ENCODE data around the gene GARIN5B. TPM values are rescaled to one million over a fixed set of nuclear protein-coding genes. Genes with fewer than 3 reads are reported as not detected.

GARIN5B gene
- total RNA-seq, 1 experiment from 2014 or later, result not detected

DNA sequence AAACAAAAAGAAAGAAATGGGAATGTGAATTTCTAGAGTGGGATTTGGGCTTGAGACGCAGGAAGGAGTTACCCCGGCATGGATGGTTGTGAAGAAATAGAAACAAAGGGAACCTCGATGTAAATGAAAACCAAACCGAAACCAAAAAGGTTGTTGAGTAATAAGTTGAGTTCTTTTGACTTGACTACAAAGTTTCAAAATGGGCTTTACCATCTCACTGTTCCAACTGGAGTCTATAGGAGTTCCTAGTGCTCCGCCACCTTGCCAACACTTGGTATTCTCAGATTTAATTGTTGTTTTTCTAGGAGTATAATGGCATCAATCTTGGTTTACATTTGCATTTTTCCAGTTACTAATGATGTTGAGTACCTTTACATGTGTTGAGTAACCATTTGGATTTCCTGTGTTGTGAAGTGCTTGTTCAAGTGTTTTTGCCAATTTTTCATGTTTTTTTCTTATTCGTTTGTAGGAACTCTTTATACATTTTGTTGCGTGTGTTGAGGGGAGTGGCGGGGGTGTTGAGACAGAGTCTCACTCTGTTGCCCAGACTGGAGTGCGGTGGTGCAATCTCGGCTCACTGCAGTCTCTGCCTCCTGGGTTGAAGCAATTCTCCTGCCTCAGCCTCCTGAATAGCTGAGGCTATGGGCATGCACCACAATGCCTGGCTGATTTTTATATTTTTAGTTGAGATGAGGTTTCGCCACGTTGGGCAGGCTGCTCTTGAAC lies 35.3 kb upstream of the GARIN5B start:
- no peak overlapping the region for H3K27ac Mint-ChIP-seq (ENCODE audit: low read depth, unreplicated experiment)
- DNase-seq (ENCODE audit: unreplicated experiment), result no peak
- POLR2A ChIA-PET, result interaction anchor here (0.7 to 2.7 kb wide), 6 partner anchors 9 to 280 kb away, joined by 3 to 8 read pairs (median 6); partner anchors contain the start of genes TMEM238 and UBE2S

DNA sequence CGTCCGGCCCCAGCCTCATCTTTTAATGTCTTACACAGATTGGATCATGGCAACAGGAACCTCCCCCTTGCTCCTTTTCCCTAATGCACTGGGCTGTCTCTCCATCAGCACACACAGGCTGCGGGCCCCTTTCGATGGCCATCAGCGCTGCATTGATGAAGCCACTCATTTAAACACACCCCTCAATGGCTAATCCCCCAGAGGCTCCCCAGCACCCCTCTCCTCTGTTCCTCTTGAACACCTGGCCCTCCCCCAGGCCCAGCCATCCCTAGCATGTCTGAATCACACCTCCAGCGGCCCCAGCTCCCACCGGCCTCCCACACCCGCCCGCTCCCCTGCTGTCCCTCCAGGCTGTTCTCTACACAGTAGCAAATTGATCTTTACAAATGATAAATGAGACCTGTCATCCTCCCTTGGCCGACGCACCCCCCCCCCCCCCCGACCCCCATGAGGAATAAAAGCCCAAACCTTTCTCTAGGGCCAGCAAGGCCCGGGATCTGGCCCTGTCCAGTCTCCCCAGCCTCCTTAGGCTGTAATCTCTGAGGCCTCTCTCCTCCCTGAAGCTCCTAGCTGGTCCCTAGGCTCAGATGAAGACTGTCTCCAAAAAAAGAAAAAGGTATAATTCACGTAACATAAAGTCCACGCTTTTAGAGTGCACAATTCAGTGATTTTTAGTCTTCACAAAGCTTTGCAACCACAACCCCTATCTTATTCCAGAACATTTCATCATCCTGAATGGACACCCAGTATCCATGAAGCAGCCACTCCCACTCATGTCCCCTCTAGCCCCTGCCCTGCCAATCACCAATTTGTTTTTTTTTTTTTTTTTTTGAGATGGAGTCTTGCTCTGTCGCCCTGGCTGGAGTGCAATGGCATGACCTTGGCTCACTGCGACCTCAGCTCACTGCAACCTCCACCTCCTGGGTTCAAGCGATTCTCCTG lies 30.0 kb upstream of the GARIN5B start:
- TF ChIP-seq, protein P1, sequence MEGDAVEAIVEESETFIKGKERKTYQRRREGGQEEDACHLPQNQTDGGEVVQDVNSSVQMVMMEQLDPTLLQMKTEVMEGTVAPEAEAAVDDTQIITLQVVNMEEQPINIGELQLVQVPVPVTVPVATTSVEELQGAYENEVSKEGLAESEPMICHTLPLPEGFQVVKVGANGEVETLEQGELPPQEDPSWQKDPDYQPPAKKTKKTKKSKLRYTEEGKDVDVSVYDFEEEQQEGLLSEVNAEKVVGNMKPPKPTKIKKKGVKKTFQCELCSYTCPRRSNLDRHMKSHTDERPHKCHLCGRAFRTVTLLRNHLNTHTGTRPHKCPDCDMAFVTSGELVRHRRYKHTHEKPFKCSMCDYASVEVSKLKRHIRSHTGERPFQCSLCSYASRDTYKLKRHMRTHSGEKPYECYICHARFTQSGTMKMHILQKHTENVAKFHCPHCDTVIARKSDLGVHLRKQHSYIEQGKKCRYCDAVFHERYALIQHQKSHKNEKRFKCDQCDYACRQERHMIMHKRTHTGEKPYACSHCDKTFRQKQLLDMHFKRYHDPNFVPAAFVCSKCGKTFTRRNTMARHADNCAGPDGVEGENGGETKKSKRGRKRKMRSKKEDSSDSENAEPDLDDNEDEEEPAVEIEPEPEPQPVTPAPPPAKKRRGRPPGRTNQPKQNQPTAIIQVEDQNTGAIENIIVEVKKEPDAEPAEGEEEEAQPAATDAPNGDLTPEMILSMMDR (IDR thresholded peaks at IDR 0.05; ENCODE audit: unreplicated experiment), result no peak
- ChIA-PET POLR2A (interaction anchor here (0.6 to 7.2 kb wide), 8 partner anchors 14 to 258 kb away, joined by 3 to 57 read pairs (median 3); partner anchors contain the start of genes PPP6R1 and UBE2S), CTCF (interaction anchor here (0.6 to 2.2 kb wide), 5 partner anchors 91 to 503 kb away, joined by 3 to 8 read pairs (median 4); no protein-coding TSS in a partner anchor)
- Mint-ChIP-seq H3K9me3 (ENCODE audit: unreplicated experiment) (no peaks in the 10 kb centered on the region), H3K27me3 (ENCODE audit: insufficient read depth, unreplicated experiment) (no peaks in the 10 kb centered on the region), H3K36me3 (ENCODE audit: insufficient read depth, unreplicated experiment) (peaks cover 46% of the 10 kb centered on the region), H3K27ac (ENCODE audit: low read depth, unreplicated experiment) (no peak overlapping the region), H3K4me1 (ENCODE audit: insufficient read depth, unreplicated experiment) (peaks cover 21% of the 10 kb centered on the region), H3K4me3 (ENCODE audit: unreplicated experiment) (no peak overlapping the region)
- BruUV-seq (replicated peaks), result no TSS peak
- DNase-seq (ENCODE audit: unreplicated experiment), result no peak
- intact Hi-C loops (cut with micrococcal nuclease), result no loop called here

More for the DNA sequence above, 35.3 kb upstream of the GARIN5B start:
- Mint-ChIP-seq H3K27me3 (ENCODE audit: insufficient read depth, unreplicated experiment) (no peaks in the 10 kb centered on the region), H3K36me3 (ENCODE audit: insufficient read depth, unreplicated experiment) (peaks cover 19% of the 10 kb centered on the region), H3K9me3 (ENCODE audit: unreplicated experiment) (no peaks in the 10 kb centered on the region), H3K4me3 (ENCODE audit: unreplicated experiment) (no peak overlapping the region), H3K4me1 (ENCODE audit: insufficient read depth, unreplicated experiment) (peaks cover 4% of the 10 kb centered on the region)
- BruUV-seq (replicated peaks), result no TSS peak
- TF ChIP-seq, protein P1 (IDR thresholded peaks at IDR 0.05; ENCODE audit: unreplicated experiment), result no peak
- CTCF ChIA-PET, result interaction anchor here (1.3 kb wide), 1 partner anchor 55 kb away, joined by 4 read pairs; no protein-coding TSS in a partner anchor
- intact Hi-C loops (cut with micrococcal nuclease), result no loop called here

DNA sequence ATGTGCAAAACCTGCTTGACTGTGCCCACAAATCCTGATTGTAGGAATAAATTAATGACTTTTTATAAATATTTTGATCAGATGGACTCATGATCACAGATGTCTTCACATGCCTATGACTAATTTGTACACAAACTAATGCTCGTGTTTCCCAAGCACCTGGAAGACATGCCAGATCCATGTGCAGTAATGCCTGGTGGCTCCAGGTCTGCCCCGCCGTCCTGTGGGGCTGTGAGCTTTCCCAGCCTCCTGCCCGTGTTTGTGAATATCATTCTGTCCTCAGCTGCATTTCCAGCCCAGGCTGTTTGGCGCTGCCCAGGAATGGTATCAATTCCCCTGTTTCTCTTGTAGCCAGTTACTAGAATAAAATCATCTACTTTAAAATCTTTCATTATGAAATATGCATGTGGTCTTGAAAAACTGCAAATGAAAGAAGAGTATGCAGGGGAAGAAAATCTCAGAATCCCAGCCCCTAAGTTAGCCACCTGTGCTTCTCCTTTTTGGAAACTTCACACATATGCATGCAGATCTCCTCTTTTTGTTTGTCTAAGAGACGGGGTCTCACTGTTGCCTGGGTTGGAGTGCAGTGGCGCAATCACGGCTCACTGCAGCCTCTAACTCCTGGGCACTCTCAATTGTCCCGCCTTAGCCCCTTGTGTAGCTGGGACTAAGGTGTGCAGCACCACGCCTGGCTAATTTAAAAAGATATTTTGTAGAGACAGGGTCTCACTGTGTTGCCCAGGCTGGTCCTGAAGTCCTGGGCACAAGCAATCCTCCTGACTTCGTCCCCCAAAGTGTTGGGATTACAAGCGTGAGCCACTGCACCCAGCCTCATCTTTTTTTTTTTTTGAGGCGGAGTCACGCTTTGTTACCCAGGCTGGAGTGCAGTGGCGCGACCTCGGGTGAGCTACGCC lies 28.9 kb upstream of the GARIN5B start:
- ChIA-PET CTCF (interaction anchor here (0.6 to 3.2 kb wide), 4 partner anchors 26 to 221 kb away, joined by 3 to 21 read pairs (median 4); no protein-coding TSS in a partner anchor), POLR2A (interaction anchor here (0.9 to 7.2 kb wide), 5 partner anchors 8 to 256 kb away, joined by 3 to 57 read pairs (median 3); partner anchors contain the start of genes UBE2S and ZNF579)
- peaks cover 57% of the 10 kb centered on the region for H3K36me3 Mint-ChIP-seq (ENCODE audit: insufficient read depth, unreplicated experiment)
- H3K4me1 Mint-ChIP-seq (ENCODE audit: insufficient read depth, unreplicated experiment), result peaks cover 21% of the 10 kb centered on the region
- intact Hi-C loops (cut with micrococcal nuclease), result no loop called here
- TF ChIP-seq, protein P1 (IDR thresholded peaks at IDR 0.05; ENCODE audit: unreplicated experiment), result no peak
- H3K27me3 Mint-ChIP-seq (ENCODE audit: insufficient read depth, unreplicated experiment), result no peaks in the 10 kb centered on the region
- BruUV-seq (replicated peaks), result no TSS peak
- H3K9me3 Mint-ChIP-seq (ENCODE audit: unreplicated experiment), result no peaks in the 10 kb centered on the region
- DNase-seq (ENCODE audit: unreplicated experiment), result peak; percentile 74
- H3K4me3 Mint-ChIP-seq (ENCODE audit: unreplicated experiment), result no peak overlapping the region
- no peak overlapping the region for H3K27ac Mint-ChIP-seq (ENCODE audit: low read depth, unreplicated experiment)
